SK-N-SH (cell line): ENCODE results near the gene SLC35A5.
"Not testable (repeated sequence)": the region's sequence is repeated elsewhere in the genome, so short reads cannot be mapped to it uniquely, and the experiment has no call there.

Source experiments
- EP300 ChIP-seq, 2 experiments: IDR thresholded peaks; 2 replicates each; pipeline versions ENCODE4 v1.4.0 to v1.6.1; 2012; ENCODE audit warnings: borderline replicate concordance in 1 of 2, low read depth in 1 of 2, low read length in 1 of 2
- MXI1 ChIP-seq: IDR thresholded peaks from 2 replicates; pipeline ENCODE4 v1.6.1; 2012; ENCODE audit warnings: mild to moderate bottlenecking, low read depth, low read length, improper control_type of control experiment
- POLR2AphosphoS5 ChIP-seq: IDR thresholded peaks from 2 replicates; pipeline ENCODE4 v1.6.1; 2012; ENCODE audit warnings: low read depth, low read length
- REST ChIP-seq: IDR thresholded peaks from 2 replicates; pipeline ENCODE4 v1.6.1; 2012; ENCODE audit warnings: mild to moderate bottlenecking, low read depth, low read length, moderate library complexity
- TEAD4 ChIP-seq: IDR thresholded peaks from 2 replicates; pipeline ENCODE4 v1.4.0; 2012; ENCODE audit warnings: mild to moderate bottlenecking, borderline replicate concordance; ENCODE audit not compliant: insufficient read depth
- USF1 ChIP-seq: IDR thresholded peaks from 2 replicates; pipeline ENCODE4 v1.4.0; 2012; ENCODE audit warnings: low read depth, borderline replicate concordance
- TF ChIP-seq, protein P1 (sequence below): fragments of 200-600 bp; sonication (generic); IDR thresholded peaks from 2 replicates; pipeline ENCODE4 v1.6.1; 2017; ENCODE audit warnings: antibody characterized with exemption, mild to moderate bottlenecking, moderate library complexity
- TF ChIP-seq, protein P2 (sequence below): IDR thresholded peaks from 2 replicates; pipeline ENCODE4 v1.4.0; 2012; ENCODE audit warnings: low read depth

- not testable (repeated sequence) for TF ChIP-seq EP300 (IDR thresholded peaks at IDR 0.05; ENCODE audit: borderline replicate concordance in 1 of 2, low read depth in 1 of 2, low read length in 1 of 2); REST; MXI1; TEAD4; POLR2AphosphoS5; USF1
- TF ChIP-seq, protein P1, sequence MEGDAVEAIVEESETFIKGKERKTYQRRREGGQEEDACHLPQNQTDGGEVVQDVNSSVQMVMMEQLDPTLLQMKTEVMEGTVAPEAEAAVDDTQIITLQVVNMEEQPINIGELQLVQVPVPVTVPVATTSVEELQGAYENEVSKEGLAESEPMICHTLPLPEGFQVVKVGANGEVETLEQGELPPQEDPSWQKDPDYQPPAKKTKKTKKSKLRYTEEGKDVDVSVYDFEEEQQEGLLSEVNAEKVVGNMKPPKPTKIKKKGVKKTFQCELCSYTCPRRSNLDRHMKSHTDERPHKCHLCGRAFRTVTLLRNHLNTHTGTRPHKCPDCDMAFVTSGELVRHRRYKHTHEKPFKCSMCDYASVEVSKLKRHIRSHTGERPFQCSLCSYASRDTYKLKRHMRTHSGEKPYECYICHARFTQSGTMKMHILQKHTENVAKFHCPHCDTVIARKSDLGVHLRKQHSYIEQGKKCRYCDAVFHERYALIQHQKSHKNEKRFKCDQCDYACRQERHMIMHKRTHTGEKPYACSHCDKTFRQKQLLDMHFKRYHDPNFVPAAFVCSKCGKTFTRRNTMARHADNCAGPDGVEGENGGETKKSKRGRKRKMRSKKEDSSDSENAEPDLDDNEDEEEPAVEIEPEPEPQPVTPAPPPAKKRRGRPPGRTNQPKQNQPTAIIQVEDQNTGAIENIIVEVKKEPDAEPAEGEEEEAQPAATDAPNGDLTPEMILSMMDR, result not testable (repeated sequence)
- TF ChIP-seq, protein P2, sequence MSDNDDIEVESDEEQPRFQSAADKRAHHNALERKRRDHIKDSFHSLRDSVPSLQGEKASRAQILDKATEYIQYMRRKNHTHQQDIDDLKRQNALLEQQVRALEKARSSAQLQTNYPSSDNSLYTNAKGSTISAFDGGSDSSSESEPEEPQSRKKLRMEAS, result not testable (repeated sequence)
These were observed 42.9 kb upstream of the SLC35A5 start for GRCh38 chr3:112518970-112519369.
